Inflammatory macrophage treated with lipopolysaccharide for 4 hours (primary cell): Measurements from ENCODE around the gene GLG1.
"Not testable (repeated sequence)": the region's sequence is repeated elsewhere in the genome, so short reads cannot be mapped to it uniquely, and the experiment has no call there.

ENCODE experiments used
- DNase-seq: peaks from one replicate; pipeline ENCODE4 v3.0.0-alpha.2; 2020

The GLG1 gene

GRCh38 chr16:74400238-74400637 lies 206.7 kb downstream of the GLG1 start:
- not testable (repeated sequence) for DNase-seq

- not testable (repeated sequence) for DNase-seq
Observed at GRCh38 chr16:74398212-74398895, 208.6 kb downstream of the GLG1 start.
